ENCODE data around the gene RABL3.

DNA sequence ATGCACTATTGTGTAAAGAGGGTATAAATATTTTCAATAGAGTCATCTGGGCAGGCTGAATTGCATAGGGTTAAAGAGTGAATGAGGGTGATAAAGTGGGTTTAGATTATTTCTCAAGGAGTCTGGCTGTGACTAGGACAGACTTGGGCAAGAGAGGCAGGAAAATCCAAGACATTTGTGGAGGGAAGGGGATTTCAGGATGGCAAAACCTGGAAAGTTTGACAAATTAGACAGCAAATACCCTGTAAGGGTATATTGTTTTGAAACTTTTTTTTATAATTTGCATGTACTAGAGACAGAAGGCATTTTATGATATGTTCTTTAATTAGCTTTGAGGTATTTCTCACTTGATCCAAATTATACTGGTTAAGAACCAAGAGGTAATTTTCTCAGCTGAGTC, 77.4 kb downstream of the RABL3 start:
- TF ChIP-seq, protein P1, sequence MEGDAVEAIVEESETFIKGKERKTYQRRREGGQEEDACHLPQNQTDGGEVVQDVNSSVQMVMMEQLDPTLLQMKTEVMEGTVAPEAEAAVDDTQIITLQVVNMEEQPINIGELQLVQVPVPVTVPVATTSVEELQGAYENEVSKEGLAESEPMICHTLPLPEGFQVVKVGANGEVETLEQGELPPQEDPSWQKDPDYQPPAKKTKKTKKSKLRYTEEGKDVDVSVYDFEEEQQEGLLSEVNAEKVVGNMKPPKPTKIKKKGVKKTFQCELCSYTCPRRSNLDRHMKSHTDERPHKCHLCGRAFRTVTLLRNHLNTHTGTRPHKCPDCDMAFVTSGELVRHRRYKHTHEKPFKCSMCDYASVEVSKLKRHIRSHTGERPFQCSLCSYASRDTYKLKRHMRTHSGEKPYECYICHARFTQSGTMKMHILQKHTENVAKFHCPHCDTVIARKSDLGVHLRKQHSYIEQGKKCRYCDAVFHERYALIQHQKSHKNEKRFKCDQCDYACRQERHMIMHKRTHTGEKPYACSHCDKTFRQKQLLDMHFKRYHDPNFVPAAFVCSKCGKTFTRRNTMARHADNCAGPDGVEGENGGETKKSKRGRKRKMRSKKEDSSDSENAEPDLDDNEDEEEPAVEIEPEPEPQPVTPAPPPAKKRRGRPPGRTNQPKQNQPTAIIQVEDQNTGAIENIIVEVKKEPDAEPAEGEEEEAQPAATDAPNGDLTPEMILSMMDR (IDR thresholded peaks at IDR 0.05): no peak
- TF ChIP-seq POLR2AphosphoS5 (IDR thresholded peaks at IDR 0.05) (no peak), POLR2A (IDR thresholded peaks at IDR 0.05) (no peak), EP300 (IDR thresholded peaks at IDR 0.05) (no peak)

All from sigmoid colon (tissue), 4 donors.